ENCODE data around the gene AK1. TPM values are rescaled to one million over a fixed set of nuclear protein-coding genes. Genes with fewer than 3 reads are reported as not detected.
"Not testable (repeated sequence)": the region's sequence is repeated elsewhere in the genome, so short reads cannot be mapped to it uniquely, and the experiment has no call there.

Gene AK1
- total RNA-seq, 5 donors from 2014 or later (not counting 1 experiment from before 2014, with no cell fraction given): 40.5 to 54.9 (median 50.4) TPM

DNA sequence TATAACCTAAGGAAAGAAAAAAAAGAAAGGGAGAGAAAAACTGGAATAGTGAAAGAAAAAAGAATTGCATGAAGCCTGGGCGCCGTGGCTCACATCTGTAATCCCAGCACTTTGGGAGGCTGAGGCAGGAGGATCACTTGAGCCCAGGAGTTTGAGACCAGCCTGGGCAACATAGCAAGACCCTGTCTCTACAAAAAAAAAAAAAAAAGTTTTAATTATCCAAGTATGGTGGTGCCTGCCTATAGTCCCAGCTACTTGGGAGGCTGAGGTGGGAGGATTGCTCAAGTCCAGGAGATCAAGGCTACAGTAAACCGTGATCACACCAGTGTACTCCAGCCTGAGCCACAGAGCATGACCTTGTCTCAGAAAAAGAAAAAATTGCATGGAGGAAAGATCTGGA lies 4.2 kb upstream of the AK1 start:
- CTCF ChIA-PET; H3K9me3 ChIP-seq; H3K27ac Mint-ChIP-seq; ATAC-seq (replicated peaks in 1 of 4); H3K4me3 Mint-ChIP-seq; H3K27me3 Mint-ChIP-seq; H3K27ac ChIP-seq (ENCODE audit: low read length); H3K4me3 ChIP-seq (ENCODE audit: control insufficient read depth in 1 of 2, extremely low read depth in 1 of 2, low read length in 1 of 2); H3K9me3 Mint-ChIP-seq; DNase-seq: not testable (repeated sequence)
- Histone ChIP-seq H3K36me3 (ENCODE audit: control insufficient read depth in 2 of 2, extremely low read depth in 1 of 2, insufficient read depth in 1 of 2, low read length in 1 of 2) (peaks cover 0 to 18% of the 10 kb centered on the region in 2 donors), H3K27me3 (replicated peaks in 1 of 2; ENCODE audit: control insufficient read depth in 2 of 2, extremely low read depth in 1 of 2, insufficient read depth in 2 of 2, low read length in 1 of 2) (peaks cover 0 to 18% of the 10 kb centered on the region in 2 experiments), H3K4me1 (ENCODE audit: control insufficient read depth in 1 of 2, extremely low read depth in 1 of 2, insufficient read depth in 2 of 2, low read length in 2 of 2) (peaks cover 0 to 18% of the 10 kb centered on the region in 2 experiments)
- no CpG with 5 or more reads among the region's 3 CpGs for WGBS (ENCODE audit: insufficient coverage)
- Mint-ChIP-seq H3K4me1 (peaks cover 19 to 31% (median 28%) of the 10 kb centered on the region in 3 donors), H3K36me3 (peaks cover 15% of the 10 kb centered on the region)
- POLR2A ChIA-PET: interaction anchor here (0.6 kb wide), 2 partner anchors 41 to 125 kb away, joined by 3 read pairs; no protein-coding TSS in a partner anchor

DNA sequence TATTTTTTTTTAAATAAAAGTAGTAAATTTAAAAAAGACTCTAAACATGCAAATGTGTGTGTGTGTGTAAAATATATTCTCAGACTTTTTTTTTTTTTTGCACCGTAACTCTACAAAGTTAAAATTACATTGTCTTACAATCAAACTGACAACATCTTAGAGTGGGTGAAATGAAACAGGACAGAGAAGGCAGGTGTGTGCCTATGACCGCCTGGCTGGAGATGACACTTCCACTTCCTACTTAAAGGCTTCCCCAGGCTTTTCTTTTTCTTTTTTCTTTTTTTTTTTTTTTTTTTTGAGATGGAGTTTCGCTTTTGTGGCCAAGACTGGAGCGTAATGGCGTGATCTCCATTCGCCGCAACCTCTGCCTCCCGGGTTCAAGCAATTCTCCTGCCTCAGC lies 2.7 kb upstream of the AK1 start:
- CTCF ChIA-PET: no interaction called here

DNA sequence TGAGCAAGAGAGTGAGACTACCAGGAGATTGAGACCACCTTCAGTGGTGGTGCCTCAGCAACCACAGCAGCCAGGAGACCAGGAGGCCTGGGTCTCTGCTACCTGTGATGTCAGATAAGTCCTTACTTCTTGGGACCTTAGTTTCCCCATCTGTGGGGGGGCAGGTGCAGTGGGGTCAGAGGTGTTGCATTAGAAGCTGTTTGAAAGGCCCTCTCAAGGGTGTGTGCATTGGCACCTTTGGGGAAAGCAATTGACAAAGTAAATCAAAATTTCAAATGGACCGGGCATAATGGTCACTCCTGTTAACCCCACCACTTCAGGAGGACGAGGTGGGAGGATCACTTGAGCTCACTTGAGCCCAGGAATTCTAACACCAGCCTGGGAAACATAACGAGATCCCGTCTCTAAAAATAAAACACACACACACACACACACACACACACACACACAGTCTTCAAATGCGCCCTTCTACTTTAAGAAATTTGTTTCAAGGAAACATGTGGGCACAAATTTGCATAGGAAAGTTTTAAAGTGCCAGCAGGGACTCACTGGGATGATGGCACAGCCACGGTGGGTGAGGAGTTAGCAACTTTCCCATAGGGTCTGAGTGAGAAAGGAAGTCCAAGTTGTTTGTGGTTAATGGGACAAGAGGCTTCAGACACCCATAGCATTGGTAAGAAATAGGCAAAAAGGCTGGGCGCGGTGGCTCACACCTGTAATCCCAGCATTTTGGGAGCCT lies 1.3 kb upstream of the AK1 start:
- DNase-seq (no peak), ATAC-seq (replicated peaks in 1 of 4) (no peak)
- Histone ChIP-seq H3K4me3 (ENCODE audit: control insufficient read depth in 1 of 2, extremely low read depth in 1 of 2, low read length in 1 of 2) (no peak overlapping the region), H3K9me3 (no peaks in the 10 kb centered on the region), H3K27ac (ENCODE audit: low read length) (no peak overlapping the region), H3K36me3 (ENCODE audit: control insufficient read depth in 2 of 2, extremely low read depth in 1 of 2, insufficient read depth in 1 of 2, low read length in 1 of 2) (no peaks in the 10 kb centered on the region), H3K27me3 (replicated peaks in 1 of 2; ENCODE audit: control insufficient read depth in 2 of 2, extremely low read depth in 1 of 2, insufficient read depth in 2 of 2, low read length in 1 of 2) (peaks cover 0 to 25% of the 10 kb centered on the region in 2 experiments), H3K4me1 (ENCODE audit: control insufficient read depth in 1 of 2, extremely low read depth in 1 of 2, insufficient read depth in 2 of 2, low read length in 2 of 2) (peaks cover 0 to 11% of the 10 kb centered on the region in 2 experiments)
- ChIA-PET POLR2A (no interaction called here), CTCF (interaction anchor here (0.5 to 0.6 kb wide), 2 partner anchors 9 to 204 kb away, joined by 3 to 5 read pairs; no protein-coding TSS in a partner anchor)
- peaks cover 0 to 4% of the 10 kb centered on the region in 2 donors for H3K27me3 Mint-ChIP-seq
- peaks cover 10 to 16% (median 16%) of the 10 kb centered on the region in 3 donors for H3K4me1 Mint-ChIP-seq
- no peak overlapping the region for H3K27ac Mint-ChIP-seq
- no peaks in the 10 kb centered on the region for H3K36me3 Mint-ChIP-seq
- no peak overlapping the region for H3K4me3 Mint-ChIP-seq
- 78% methylated on average over 4 of the region's 8 CpGs for WGBS (ENCODE audit: insufficient coverage)
- no peaks in the 10 kb centered on the region for H3K9me3 Mint-ChIP-seq

More for the DNA sequence above, 2.7 kb upstream of the AK1 start:
- no peak overlapping the region for H3K4me3 Mint-ChIP-seq
- H3K36me3 ChIP-seq (ENCODE audit: control insufficient read depth in 2 of 2, extremely low read depth in 1 of 2, insufficient read depth in 1 of 2, low read length in 1 of 2): peaks cover 0 to 3% of the 10 kb centered on the region in 2 donors
- WGBS (ENCODE audit: insufficient coverage): no CpG with 5 or more reads among the region's 8 CpGs
- peaks cover 0 to 22% of the 10 kb centered on the region in 2 experiments for H3K27me3 ChIP-seq (replicated peaks in 1 of 2; ENCODE audit: control insufficient read depth in 2 of 2, extremely low read depth in 1 of 2, insufficient read depth in 2 of 2, low read length in 1 of 2)
- ATAC-seq (replicated peaks in 1 of 4) (no peak), DNase-seq (no peak)
- no peaks in the 10 kb centered on the region for H3K9me3 ChIP-seq
- H3K4me1 Mint-ChIP-seq: peaks cover 19 to 27% (median 25%) of the 10 kb centered on the region in 3 donors
- POLR2A ChIA-PET: interaction anchor here in 1 of 2 donors (0.7 kb wide), 1 partner anchor 151 kb away, joined by 5 read pairs; no protein-coding TSS in a partner anchor
- no peak overlapping the region for H3K4me3 ChIP-seq (ENCODE audit: control insufficient read depth in 1 of 2, extremely low read depth in 1 of 2, low read length in 1 of 2)
- peaks cover 7% of the 10 kb centered on the region for H3K36me3 Mint-ChIP-seq
- H3K27ac Mint-ChIP-seq: no peak overlapping the region
- peaks cover 0 to 11% of the 10 kb centered on the region in 2 experiments for H3K4me1 ChIP-seq (ENCODE audit: control insufficient read depth in 1 of 2, extremely low read depth in 1 of 2, insufficient read depth in 2 of 2, low read length in 2 of 2)
- H3K27ac ChIP-seq (ENCODE audit: low read length): no peak overlapping the region
- peaks cover 0 to 4% of the 10 kb centered on the region in 2 donors for H3K27me3 Mint-ChIP-seq
- no peaks in the 10 kb centered on the region for H3K9me3 Mint-ChIP-seq

DNA sequence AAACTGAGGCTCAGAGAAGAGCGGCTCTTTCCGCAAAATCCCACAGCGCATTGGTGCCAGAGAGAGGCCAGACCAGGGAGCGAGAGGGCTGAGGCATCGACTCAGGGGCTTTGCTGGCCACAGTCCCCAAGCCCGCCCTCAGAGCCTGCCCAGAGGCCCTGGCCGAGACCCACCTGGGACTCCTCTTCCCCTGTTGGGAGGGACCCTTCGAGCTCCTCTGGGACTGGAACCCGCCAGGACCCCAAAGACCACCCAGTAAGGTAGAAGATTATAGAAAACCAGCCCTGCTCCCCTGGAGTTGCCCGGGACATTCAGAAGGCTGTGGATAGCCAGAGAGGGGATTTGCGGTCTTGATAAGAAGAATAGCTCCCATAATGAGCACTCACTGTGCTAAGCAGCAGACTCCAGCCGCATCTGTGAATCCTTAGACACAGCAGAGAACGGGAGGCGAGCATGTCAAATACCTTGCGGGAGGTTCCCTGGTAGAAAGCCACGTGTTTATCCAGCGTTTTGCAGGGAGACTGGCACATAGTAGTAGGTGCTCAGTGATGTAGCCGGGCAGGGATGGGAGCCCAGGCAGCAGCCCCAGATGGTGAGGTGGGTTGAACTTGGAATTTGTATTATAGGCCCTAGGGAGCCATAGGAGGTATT lies 651 bp upstream of the AK1 start:
- Mint-ChIP-seq H3K36me3 (no peaks in the 10 kb centered on the region), H3K9me3 (no peaks in the 10 kb centered on the region), H3K27me3 (peaks cover 0 to 4% of the 10 kb centered on the region in 2 donors), H3K27ac (no peak overlapping the region), H3K4me1 (peaks cover 10 to 16% (median 16%) of the 10 kb centered on the region in 3 donors), H3K4me3 (peak overlapping the region in 1 of 3 donors; percentile 43)
- POLR2A ChIA-PET: no interaction called here
- CTCF ChIA-PET: interaction anchor here in 1 of 2 donors (0.5 to 0.7 kb wide), 2 partner anchors 54 to 205 kb away, joined by 3 read pairs; no protein-coding TSS in a partner anchor
- DNase-seq (no peak), ATAC-seq (replicated peaks in 1 of 4) (peak in 1 of 4 experiments; percentile 14)
- WGBS (ENCODE audit: insufficient coverage): 91% methylated on average over 15 of the region's 18 CpGs
- Histone ChIP-seq H3K9me3 (no peaks in the 10 kb centered on the region), H3K4me1 (ENCODE audit: control insufficient read depth in 1 of 2, extremely low read depth in 1 of 2, insufficient read depth in 2 of 2, low read length in 2 of 2) (peaks cover 0 to 11% of the 10 kb centered on the region in 2 experiments), H3K4me3 (ENCODE audit: control insufficient read depth in 1 of 2, extremely low read depth in 1 of 2, low read length in 1 of 2) (no peak overlapping the region), H3K27me3 (replicated peaks in 1 of 2; ENCODE audit: control insufficient read depth in 2 of 2, extremely low read depth in 1 of 2, insufficient read depth in 2 of 2, low read length in 1 of 2) (peaks cover 0 to 25% of the 10 kb centered on the region in 2 experiments), H3K36me3 (ENCODE audit: control insufficient read depth in 2 of 2, extremely low read depth in 1 of 2, insufficient read depth in 1 of 2, low read length in 1 of 2) (no peaks in the 10 kb centered on the region), H3K27ac (ENCODE audit: low read length) (no peak overlapping the region)

DNA sequence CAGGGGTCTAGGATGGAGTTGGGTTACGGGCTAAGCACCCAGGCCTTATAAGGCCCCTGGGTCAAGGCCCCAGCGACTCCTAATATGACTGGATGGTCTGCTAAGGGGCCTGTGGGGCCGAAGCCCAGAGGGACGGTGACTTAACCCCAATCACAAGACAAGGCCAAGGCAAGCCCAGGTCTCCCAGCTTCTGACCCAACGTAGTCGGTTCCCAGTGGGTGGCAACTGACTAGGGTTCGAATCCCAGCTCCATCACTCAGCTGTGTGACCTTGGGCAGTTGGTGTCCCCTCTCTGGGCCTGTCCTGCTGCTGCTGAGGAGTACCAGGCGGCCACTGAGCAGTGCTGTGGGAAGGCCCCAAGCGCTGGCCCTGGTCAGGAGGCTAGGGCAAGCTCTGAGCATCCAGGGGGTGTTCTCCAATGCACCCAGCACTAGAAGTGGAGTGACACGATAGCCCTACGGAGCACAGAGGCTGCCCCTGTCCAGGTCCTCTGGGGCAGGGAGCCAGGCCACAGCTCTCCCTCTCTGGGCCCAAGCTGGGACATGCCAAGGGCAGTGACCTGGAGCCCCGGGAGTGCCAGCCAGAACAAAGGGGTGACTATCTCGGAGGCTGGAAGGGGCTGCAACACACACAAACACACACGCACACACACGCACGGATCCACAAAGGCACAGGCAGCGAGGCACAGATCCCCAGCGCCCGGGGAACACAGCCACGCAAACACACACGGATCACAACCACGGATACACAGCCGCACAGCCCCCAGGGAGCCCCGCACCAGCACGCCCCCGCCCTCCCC lies 512 bp downstream of the AK1 start:
- no peaks in the 10 kb centered on the region for H3K9me3 ChIP-seq
- POLR2A ChIA-PET: no interaction called here
- CTCF ChIA-PET: interaction anchor here in 1 of 2 donors (0.7 kb wide), 1 partner anchor 53 kb away, joined by 3 read pairs; no protein-coding TSS in a partner anchor
- no peak overlapping the region for H3K27ac Mint-ChIP-seq
- H3K36me3 ChIP-seq (ENCODE audit: control insufficient read depth in 2 of 2, extremely low read depth in 1 of 2, insufficient read depth in 1 of 2, low read length in 1 of 2): no peaks in the 10 kb centered on the region
- no peaks in the 10 kb centered on the region for H3K9me3 Mint-ChIP-seq
- WGBS (ENCODE audit: insufficient coverage): 60% methylated on average over 23 of the region's 26 CpGs
- ATAC-seq (replicated peaks in 1 of 4) (peak in 1 of 4 experiments; percentile 11), DNase-seq (no peak)
- peaks cover 9 to 13% (median 10%) of the 10 kb centered on the region in 3 donors for H3K4me1 Mint-ChIP-seq
- H3K27ac ChIP-seq (ENCODE audit: low read length): no peak overlapping the region
- H3K4me3 ChIP-seq (ENCODE audit: control insufficient read depth in 1 of 2, extremely low read depth in 1 of 2, low read length in 1 of 2): no peak overlapping the region
- peaks cover 0 to 4% of the 10 kb centered on the region in 2 donors for H3K27me3 Mint-ChIP-seq
- peak overlapping the region in 2 of 3 donors; percentile 6 to 17 for H3K4me3 Mint-ChIP-seq
- peaks cover 0 to 11% of the 10 kb centered on the region in 2 experiments for H3K4me1 ChIP-seq (ENCODE audit: control insufficient read depth in 1 of 2, extremely low read depth in 1 of 2, insufficient read depth in 2 of 2, low read length in 2 of 2)
- no peaks in the 10 kb centered on the region for H3K36me3 Mint-ChIP-seq
- H3K27me3 ChIP-seq (replicated peaks in 1 of 2; ENCODE audit: control insufficient read depth in 2 of 2, extremely low read depth in 1 of 2, insufficient read depth in 2 of 2, low read length in 1 of 2): peaks cover 0 to 25% of the 10 kb centered on the region in 2 experiments
